GM19099 (cell line): ENCODE measurements around the gene MARK4.

ENCODE experiments used
- POLR2A ChIP-seq: IDR thresholded peaks from 3 replicates; pipeline ENCODE4 v1.6.1; 2011; ENCODE audit warnings: low read depth; ENCODE audit not compliant: insufficient read length; ENCODE audit errors: extremely low read depth

The MARK4 gene

DNA sequence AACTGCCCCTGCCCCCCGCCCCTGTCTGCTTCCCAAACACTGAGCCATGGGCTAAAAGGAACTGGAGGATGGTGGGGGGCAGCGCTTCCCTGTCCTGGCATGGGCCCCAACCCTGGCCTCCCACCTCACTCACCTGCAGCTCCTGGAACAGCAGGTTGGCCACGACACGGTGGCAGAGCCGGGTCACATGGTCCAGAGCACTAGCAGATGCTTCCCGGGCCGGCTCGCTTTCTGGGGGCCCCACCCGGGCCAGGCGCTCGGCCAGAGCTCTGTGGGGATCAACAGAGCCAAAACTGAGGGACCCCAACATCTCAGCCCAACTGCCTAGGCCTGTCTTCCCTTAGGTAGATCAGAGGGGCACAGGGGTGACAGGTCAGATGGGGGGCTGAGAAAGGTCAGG is 26.4 kb upstream of the MARK4 start:
- no peak for TF ChIP-seq POLR2A

DNA sequence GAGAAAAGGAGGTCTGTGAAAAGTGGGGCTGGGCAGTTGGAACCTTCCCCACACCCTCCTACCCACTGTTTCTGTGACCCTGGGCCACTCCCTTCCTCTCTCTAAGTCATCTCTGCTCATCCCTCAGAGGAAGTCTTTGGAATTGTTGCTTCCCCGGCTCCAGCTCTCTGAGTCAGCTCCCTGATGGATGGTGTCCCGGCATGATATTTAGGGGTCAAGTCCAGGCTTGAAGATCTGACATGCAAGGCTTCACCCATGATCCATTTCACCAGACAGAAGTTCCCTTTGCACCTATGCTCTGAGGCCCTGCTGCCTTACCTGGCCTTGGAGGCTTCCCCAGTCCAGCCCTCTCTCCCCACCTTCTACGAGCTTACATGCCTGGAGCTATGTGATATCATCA is 19.2 kb upstream of the MARK4 start:
- no peak for TF ChIP-seq POLR2A

DNA sequence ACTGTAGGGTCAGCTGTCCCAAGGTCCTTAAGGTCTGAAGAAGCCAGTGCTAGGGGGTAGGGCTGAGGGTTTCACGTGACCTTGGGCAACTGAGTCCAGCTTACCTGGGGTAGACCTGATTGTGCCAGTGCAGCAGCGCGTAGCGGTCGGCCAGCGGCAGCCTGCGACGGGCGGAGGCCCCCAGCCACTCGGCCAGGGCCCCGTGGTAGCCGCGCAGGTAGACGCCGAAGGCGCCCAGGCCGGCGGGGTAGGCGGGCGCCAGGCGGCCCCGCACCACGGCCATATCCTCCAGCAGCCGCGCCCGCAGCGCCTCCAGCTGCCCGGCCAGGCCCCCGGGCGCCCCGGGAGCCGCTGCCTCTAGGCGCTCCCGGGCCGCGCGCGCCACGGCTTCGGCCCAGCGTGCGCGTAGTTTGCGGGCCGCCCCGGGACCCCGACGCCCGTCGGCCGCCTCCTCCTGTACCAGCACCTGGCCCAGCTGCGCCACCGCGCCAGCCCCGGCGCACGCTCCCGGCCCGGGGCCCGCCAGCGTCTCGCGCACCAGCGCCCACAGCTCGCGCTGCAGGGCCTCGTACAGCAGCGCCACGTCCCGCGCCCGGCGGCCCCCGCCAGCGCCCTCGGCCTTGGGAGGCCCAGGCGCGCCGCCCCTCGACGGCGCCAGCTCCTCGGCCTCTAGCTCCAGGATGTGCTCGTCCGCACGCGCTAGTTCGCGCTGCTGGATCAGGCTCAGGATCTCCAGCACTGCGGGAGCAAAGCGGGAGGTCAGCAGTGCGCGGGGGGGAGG is 16.8 kb upstream of the MARK4 start:
- no peak for TF ChIP-seq POLR2A

DNA sequence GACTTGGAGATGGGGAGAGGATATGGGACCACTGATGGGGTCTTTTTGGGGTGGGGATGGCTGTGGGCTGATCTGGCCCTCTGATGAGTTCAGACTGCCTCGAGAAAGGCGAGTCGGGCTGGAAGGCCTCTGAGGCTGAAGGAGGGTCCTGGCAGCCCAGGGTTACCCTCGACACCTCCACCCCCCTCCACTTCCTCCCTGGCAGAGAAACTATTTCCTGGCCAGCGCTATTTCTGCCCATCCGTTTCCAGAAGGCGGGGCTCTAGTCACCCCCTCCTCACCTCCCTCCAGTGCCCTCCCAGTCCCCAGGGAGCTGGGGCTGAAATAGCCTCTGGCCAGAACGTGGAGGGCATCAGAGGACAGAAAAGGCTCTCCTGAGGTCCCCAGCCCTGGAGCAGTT is 15.6 kb upstream of the MARK4 start:
- TF ChIP-seq POLR2A: no peak

DNA sequence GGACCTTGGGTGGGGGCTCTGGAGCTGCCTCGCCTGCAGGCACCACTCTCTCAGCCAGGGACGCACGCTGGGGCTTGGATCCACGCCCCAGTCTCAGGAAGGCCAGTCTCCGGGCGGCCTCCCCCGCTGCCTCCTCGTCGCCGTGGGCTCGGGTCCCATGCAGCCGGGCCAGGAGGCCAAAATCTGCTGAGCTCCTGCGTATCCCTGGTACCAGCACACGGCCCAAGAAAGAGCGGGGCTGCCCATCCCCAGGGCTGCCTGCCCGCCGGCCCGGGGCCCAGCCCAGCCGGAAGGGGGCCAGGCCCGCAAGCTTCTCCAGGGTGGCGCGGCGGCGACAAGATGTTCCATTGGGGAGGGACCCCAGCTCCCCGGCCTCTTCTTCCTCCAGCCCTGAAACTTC is 12.5 kb upstream of the MARK4 start:
- no peak for TF ChIP-seq POLR2A

DNA sequence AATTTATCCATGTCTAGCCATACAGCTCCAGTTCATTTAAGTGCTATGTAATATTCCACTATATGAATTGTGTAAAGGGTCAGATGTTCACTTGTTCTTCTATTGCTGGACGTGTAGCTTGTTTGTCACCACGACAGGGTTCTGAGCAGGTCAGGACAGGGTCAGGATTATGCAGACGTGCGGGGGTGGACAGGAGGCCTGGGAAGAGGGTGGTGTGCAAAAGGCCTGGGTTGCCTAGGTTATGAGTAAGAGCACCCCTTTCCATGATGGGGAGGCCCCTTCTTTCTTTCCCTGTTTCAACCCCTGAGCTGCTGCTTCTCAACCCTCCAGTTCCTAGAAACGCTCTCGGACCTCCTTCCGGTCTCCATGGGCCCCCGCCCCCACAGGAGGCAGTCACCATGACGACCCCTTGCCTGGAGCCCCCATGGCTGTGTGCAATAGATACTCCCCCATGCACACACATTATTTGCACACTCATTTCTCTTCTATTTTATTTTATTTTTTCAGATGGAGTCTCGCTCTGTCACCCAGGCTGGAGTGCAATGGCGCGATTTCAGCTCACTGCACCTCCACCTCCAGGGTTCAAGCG is 7.8 kb upstream of the MARK4 start:
- TF ChIP-seq POLR2A: no peak

DNA sequence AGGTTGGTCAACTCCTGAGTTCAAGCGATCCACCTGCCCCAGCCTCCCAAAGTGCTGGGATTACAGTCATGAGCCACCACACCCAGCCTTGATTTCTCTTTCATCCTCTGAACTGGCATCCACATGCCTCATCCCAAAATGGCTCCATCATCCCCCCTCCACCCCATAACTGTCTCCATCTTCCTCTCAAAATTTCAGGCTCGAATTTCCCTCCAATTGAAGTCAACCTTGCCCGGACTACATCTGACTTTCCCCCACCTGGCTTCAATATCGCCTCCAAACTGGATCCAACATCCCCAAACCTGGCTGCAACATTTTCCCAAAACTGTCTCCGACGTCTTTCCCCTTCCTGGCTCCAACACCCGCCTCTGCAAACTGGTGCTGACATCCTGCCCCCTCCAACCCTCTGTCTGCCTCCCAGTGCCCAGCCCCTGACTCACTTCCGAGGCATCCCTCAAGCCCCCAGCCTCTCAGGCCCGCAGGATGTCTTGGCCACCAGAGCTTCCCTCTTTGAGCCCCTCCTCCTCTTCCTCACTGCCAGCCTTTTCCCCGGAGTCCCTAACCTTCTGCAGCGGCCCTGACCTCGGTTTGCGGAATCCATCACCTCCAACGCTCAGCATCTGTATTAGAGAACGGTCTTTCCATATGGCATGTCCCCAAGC is 6.8 kb upstream of the MARK4 start:
- TF ChIP-seq POLR2A: no peak

DNA sequence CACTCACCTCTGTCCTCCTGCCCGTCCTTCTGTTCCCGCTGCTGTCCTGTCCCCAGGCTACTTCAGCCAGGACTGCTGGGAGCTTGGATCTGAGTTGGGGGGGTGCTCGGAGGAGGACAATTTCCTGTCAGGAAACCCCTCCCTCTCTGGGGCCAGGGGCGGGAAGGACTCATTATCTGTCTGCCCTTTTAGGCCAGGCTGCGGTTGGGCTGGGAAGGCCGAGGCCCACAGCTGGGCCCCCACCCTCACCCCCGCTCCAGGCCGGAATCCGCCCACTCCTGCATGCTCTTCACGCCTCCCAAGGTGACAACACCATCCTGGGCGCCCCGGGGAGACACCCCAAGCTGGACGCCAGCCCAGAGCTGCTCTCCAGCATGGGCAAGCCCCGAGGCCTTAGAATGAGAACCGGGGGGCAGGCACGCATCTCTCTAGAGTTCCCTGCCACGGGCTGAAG is 5.7 kb upstream of the MARK4 start, which contains the start of gene EXOC3L2:
EXOC3L2 (minus strand) TSS at position 74 of the 454 bp plus-strand sequence. CDS start 6,362 bp downstream, outside the sequence.
- no peak for TF ChIP-seq POLR2A

DNA sequence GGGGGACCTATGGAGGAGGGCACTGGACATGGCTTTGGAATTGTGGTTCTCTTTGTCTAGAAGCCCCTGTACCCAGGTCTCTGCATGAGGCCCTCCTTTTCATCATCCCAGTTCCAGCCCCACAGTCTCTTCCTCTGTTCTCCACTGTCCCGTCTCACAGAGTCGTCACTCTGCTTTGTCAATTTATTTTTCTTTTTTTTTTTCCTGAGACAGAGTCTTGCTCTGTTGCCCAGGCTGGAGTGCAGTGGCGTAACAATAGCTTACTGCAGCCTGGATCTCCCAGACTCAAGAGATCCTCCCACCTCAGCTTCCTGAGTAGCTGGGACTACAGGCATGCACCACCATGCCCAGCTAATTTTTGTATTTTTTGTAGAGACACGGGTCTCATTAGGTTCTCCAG is 5.2 kb upstream of the MARK4 start:
- no peak for TF ChIP-seq POLR2A

DNA sequence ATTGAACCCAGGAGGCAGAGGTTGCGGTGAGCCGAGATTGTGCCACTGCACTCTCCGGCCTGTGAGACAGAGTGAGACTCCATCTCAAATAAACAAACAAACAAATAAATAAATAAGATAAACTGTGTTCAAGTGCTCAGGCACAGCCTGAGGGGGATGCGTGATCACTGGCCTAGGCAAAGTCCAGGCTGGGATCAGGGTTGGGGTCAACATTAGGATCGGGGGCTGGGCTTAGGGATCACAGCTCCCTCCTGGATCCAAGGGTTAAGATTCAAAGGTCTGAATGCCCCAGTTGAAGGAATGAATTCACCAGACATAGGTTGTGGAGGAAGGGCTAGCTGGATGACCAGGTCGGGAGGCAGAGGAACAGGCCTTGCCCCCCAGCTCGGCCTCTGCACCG is 3.9 kb upstream of the MARK4 start:
- TF ChIP-seq POLR2A: no peak

DNA sequence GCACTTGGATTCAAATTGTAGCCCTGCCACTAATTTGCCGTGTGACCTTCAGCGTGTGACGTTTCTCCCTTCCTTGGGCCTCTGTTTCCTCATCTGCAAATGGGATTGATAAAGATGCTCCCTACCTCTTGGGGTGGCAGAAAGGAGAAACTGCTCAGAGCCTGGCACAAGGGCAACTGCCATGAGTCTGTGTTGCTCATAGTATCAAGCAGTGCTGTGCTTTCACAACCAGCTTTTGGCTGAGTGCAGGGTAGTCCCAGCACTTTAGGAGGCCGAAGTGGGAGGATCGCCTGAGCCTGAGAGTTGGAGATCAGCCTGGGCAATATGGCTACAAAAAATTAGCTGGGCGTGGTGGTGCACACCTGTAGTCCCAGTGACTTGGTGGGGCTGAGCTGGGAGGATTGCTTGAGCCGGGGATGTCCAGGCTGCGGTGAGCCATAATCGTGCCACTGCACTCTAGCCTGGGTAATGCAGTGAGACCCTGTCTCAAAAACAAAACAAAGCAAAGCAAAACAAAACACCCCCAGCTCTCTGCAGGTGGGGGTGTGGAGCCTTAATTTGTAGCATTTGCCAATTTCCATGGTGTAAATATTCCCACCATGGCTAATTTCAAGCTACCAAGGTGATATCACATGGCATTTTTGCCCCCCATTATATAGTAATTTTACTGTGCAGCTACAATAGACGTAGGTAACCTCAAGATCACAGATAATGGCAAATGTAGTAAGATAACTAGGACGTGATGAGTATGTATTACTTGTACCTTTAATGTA is 1.6 kb upstream of the MARK4 start:
- no peak for TF ChIP-seq POLR2A

DNA sequence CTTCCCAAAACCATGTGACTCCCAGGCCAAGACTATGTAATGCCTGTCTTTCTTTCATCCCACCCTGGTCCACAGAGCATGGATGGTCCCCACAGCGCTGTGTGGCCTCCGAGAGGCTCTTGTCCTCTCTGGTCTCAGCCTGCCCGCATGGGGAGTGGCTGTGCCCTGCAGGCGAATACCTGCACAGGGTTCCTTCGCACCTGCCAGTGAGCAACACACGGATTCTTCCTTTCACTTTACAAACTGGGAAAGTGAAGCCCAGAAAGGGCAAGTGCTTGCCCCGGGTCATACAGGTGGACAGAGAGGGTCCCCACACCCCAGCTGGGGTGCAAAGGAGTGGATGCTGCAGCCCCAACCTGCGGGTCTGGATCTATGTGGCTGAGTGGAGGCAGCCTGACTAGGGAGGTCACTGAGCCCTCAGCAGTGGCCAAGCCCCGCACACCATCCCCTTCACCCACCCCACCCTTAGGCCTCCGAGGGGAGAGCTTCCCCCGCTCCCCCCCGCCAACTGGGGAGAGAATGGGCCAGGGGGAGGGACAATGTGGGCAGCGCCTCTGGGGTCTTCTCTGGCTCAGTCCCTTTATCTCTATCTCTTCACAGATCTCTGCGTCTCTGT is 747 bp upstream of the MARK4 start:
- no peak for TF ChIP-seq POLR2A

DNA sequence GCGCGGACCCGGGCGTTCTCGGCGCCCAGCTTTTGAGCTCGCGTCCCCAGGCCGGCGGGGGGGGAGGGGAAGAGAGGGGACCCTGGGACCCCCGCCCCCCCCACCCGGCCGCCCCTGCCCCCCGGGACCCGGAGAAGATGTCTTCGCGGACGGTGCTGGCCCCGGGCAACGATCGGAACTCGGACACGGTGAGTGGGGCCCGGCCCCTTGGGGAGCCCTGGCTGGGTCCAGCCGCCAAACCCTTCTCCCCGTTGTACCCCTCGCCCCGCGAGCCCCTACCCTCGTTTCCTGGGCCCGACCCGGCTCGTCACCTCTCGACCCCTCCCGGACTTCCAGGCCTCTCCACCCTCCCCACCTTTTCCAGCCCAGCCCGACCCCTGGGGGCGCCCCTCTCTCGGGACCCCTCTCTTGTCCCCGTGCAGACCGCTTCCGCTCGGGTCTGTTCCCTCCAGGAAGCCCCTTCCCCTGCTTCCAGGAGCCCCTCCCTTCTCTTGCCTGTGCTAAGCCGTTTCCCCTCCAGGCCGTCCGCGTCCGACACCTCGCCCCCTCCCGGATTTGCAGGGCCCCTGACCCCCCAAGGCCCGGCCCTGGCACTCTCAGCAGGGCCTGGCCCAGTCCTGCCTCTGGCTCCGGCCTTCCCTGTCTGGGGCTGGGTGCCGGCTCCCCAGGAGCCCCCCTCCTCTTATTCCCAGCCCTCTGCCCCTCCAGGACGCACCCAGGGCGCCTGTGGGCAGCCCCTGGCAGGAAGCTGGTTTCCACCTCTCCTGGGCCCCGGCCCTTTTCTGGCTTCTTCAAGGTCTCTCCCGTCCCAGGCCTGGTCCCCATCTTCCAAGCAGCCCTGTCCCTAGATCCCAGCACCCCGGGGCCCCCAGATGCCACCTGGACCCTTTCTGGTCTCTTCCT is 632 bp downstream of the MARK4 start:
- no peak for TF ChIP-seq POLR2A
